Left lung (tissue), 10 donors: ENCODE results near the gene HDAC7. TPM values are rescaled to one million over a fixed set of nuclear protein-coding genes. Genes with fewer than 3 reads are reported as not detected.
A peak's percentile ranks its signal among the peaks of the same experiment; 100 is the strongest.

ENCODE experiments used
- ATAC-seq: fragments of 200-7000 bp; cut with Tn5 transposase; one replicate; pipeline ENCODE4 v1.9.1; 2020; ENCODE audit warnings: moderate library complexity
- DNase-seq, 4 donors: peaks; one replicate each; pipeline ENCODE4 v3.0.0-alpha.2; 2013 to 2020
- H3K27ac ChIP-seq, 2 donors: fragments of 200-600 bp; sonication (generic) in 1 of 2; one replicate each; pipeline versions ENCODE4 v1.5.0 to v1.8.0; 2020 to 2021
- H3K27me3 ChIP-seq, 2 donors: fragments of 200-600 bp; sonication (generic) in 1 of 2; one replicate each; pipeline versions ENCODE4 v1.5.0 to v1.8.0; 2020 to 2021
- H3K36me3 ChIP-seq, 2 donors: fragments of 200-600 bp; sonication (generic) in 1 of 2; one replicate each; pipeline versions ENCODE4 v1.5.0 to v1.8.0; 2020 to 2021
- H3K4me1 ChIP-seq, 2 donors: fragments of 200-600 bp; one replicate each; pipeline ENCODE4 v1.8.0; 2021
- H3K4me3 ChIP-seq, 2 donors: fragments of 200-600 bp; sonication (generic) in 1 of 2; one replicate each; pipeline versions ENCODE4 v1.5.0 to v1.8.0; 2020 to 2021; ENCODE audit warnings: mild to moderate bottlenecking in 1 of 2
- H3K9me3 ChIP-seq, 2 donors: fragments of 200-600 bp; sonication (generic) in 1 of 2; one replicate each; pipeline versions ENCODE4 v1.5.0 to v1.8.0; 2020 to 2021
- CTCF ChIP-seq, 2 donors: fragments of 200-600 bp; sonication (generic) in 1 of 2; IDR thresholded peaks; one replicate each; pipeline versions ENCODE4 v1.5.0 to v1.8.0; 2021; ENCODE audit warnings: antibody characterized with exemption in 2 of 2
- intact Hi-C, 2 donors: fragments of 100-400 bp; cut with DNase I; formaldehyde crosslinking; loops; one replicate each; pipeline versions ENCODE4 v1.11.2 to v1.14.2; 2022
- polyA plus RNA-seq, 6 donors: library from polyadenylated mRNA; unstranded; fragments of 120-200 nt; gene quantifications; one replicate each; pipeline ENCODE4 v1.2.1, GENCODE V29; 2013; ENCODE audit not compliant: insufficient read length in 6 of 6
- total RNA-seq, 2 donors: library from RNA; stranded (reverse); fragmentation: NEBNext Ultra II Directional; extraction: Animal tissue kit (Norgen Biotek cat#: 25700); gene quantifications; one replicate each; pipeline ENCODE4 v1.2.1, GENCODE V29; 2021
- donor health status: DM: no; HTN: yes; CAD: no.
- donor health status: DM: no; HTN: no; CAD: no.

Gene HDAC7
- total and polyA plus RNA-seq, 8 donors: 69.1 to 115 (median 84.1) TPM

GRCh38 chr12:47808050-47808449 lies 11.7 kb downstream of the HDAC7 start:
- peaks cover 0 to 6% of the 10 kb centered on the region in 2 donors for H3K36me3 ChIP-seq
- ATAC-seq (peak; percentile 1), DNase-seq (peak in 3 of 4 donors; percentile 48 to 82 (median 72))
- no peak for TF ChIP-seq CTCF (IDR thresholded peaks at IDR 0.05)
- no peaks in the 10 kb centered on the region for H3K9me3 ChIP-seq
- peak overlapping the region in 1 of 2 donors; percentile 1 for H3K4me3 ChIP-seq
- peaks cover 86 to 100% of the 10 kb centered on the region in 2 donors for H3K4me1 ChIP-seq
- peak overlapping the region; percentile 78 to 92 for H3K27ac ChIP-seq
- no peaks in the 10 kb centered on the region for H3K27me3 ChIP-seq
- intact Hi-C loops: no loop called here

- Histone ChIP-seq H3K9me3 (no peaks in the 10 kb centered on the region), H3K27me3 (no peaks in the 10 kb centered on the region), H3K4me1 (peaks cover 89 to 100% of the 10 kb centered on the region in 2 donors), H3K4me3 (no peak overlapping the region), H3K27ac (peak overlapping the region; percentile 78 to 92), H3K36me3 (peaks cover 0 to 6% of the 10 kb centered on the region in 2 donors)
- ATAC-seq (peak; percentile 13), DNase-seq (no peak)
- intact Hi-C loops: no loop called here
- TF ChIP-seq CTCF (IDR thresholded peaks at IDR 0.05): no peak
Measured at GRCh38 chr12:47807338-47807737, 12.4 kb downstream of the HDAC7 start.

GRCh38 chr12:47805417-47805816 lies 14.3 kb downstream of the HDAC7 start:
- Histone ChIP-seq H3K4me1 (peaks cover 81 to 100% of the 10 kb centered on the region in 2 donors), H3K27me3 (no peaks in the 10 kb centered on the region), H3K36me3 (peaks cover 0 to 6% of the 10 kb centered on the region in 2 donors), H3K9me3 (no peaks in the 10 kb centered on the region), H3K4me3 (no peak overlapping the region), H3K27ac (peak overlapping the region; percentile 29 to 87)
- no peak for DNase-seq
- intact Hi-C loops: no loop called here
- TF ChIP-seq CTCF (IDR thresholded peaks at IDR 0.05): no peak
- no peak for ATAC-seq

GRCh38 chr12:47804171-47804570 lies 15.5 kb downstream of the HDAC7 start:
- no peak for ATAC-seq
- Histone ChIP-seq H3K4me3 (no peak overlapping the region), H3K27ac (peak overlapping the region in 1 of 2 donors; percentile 87), H3K27me3 (no peaks in the 10 kb centered on the region), H3K36me3 (peaks cover 0 to 7% of the 10 kb centered on the region in 2 donors), H3K4me1 (peaks cover 80 to 100% of the 10 kb centered on the region in 2 donors), H3K9me3 (no peaks in the 10 kb centered on the region)
- TF ChIP-seq CTCF (IDR thresholded peaks at IDR 0.05): no peak
- intact Hi-C loops: no loop called here
- no peak for DNase-seq

- Histone ChIP-seq H3K4me1 (peaks cover 72 to 93% of the 10 kb centered on the region in 2 donors), H3K36me3 (peaks cover 0 to 15% of the 10 kb centered on the region in 2 donors), H3K4me3 (no peak overlapping the region), H3K27me3 (no peaks in the 10 kb centered on the region), H3K9me3 (no peaks in the 10 kb centered on the region), H3K27ac (peak overlapping the region; percentile 46 to 87)
- intact Hi-C loops: no loop called here
- DNase-seq (peak in 1 of 4 donors; percentile 83), ATAC-seq (no peak)
- TF ChIP-seq CTCF (IDR thresholded peaks at IDR 0.05): no peak
Measured at GRCh38 chr12:47803191-47803875, 16.4 kb downstream of the HDAC7 start.
